Mammary epithelial cell (primary cell): ENCODE results near the gene RDH16.
"Not testable (repeated sequence)": the region's sequence is repeated elsewhere in the genome, so short reads cannot be mapped to it uniquely, and the experiment has no call there.

Experiments
- CTCF ChIP-seq, 2 donors: IDR thresholded peaks in 1 of 2; conservative IDR thresholded peaks in 1 of 2; 2 replicates each; pipeline ENCODE4 v1.5.1; 2011 to 2012; ENCODE audit warnings: inconsistent platforms in 2 of 2, low read length in 2 of 2, mild to moderate bottlenecking in 2 of 2, control low read depth in 1 of 2, low read depth in 1 of 2; ENCODE audit not compliant: insufficient read depth in 1 of 2; ENCODE audit errors: extremely low read depth in 1 of 2
- EZH2 ChIP-seq: IDR thresholded peaks from 2 replicates; pipeline ENCODE4 v1.6.1; 2012; ENCODE audit warnings: low read length, inconsistent platforms, borderline replicate concordance

GRCh38 chr12:56963557-56963956 is 6.1 kb upstream of the RDH16 start:
- not testable (repeated sequence) for TF ChIP-seq CTCF (conservative IDR thresholded peaks at IDR 0.05 in 1 of 2, IDR thresholded peaks at IDR 0.05 in 1 of 2; ENCODE audit: extremely low read depth in 1 of 2, insufficient read depth in 1 of 2, low read depth in 1 of 2, low read length in 2 of 2); EZH2
